HEK293 (cell line): ENCODE data around the gene ELL3.

ENCODE experiments used
- HOXC10 ChIP-seq: sonication (generic); formaldehyde crosslinking; IDR thresholded peaks from 2 replicates; pipeline ENCODE4 v1.8.1; 2023; ENCODE audit warnings: mild to moderate bottlenecking, missing genetic modification reagents
- OSR2 ChIP-seq: fragments of 450-650 bp; formaldehyde crosslinking; IDR thresholded peaks from 2 replicates; pipeline ENCODE4 v1.5.1; 2016; ENCODE audit warnings: missing biosample characterization, missing genetic modification characterization
- REPIN1 ChIP-seq: fragments of 450-650 bp; formaldehyde crosslinking; IDR thresholded peaks from 2 replicates; pipeline ENCODE4 v1.5.1; 2017; ENCODE audit warnings: missing biosample characterization, missing genetic modification characterization, low read depth
- SP7 ChIP-seq: fragments of 450-650 bp; formaldehyde crosslinking; IDR thresholded peaks from 2 replicates; pipeline ENCODE4 v1.5.1; 2016; ENCODE audit warnings: missing biosample characterization, missing genetic modification characterization
- TSHZ1 ChIP-seq: fragments of 450-650 bp; formaldehyde crosslinking; IDR thresholded peaks from 2 replicates; pipeline ENCODE4 v1.5.1; 2016; ENCODE audit warnings: missing biosample characterization, missing genetic modification characterization, borderline replicate concordance
- ZBTB10 ChIP-seq: fragments of 450-650 bp; formaldehyde crosslinking; IDR thresholded peaks from 2 replicates; pipeline ENCODE4 v1.5.1; 2016; ENCODE audit warnings: missing biosample characterization, missing genetic modification characterization
- ZBTB20 ChIP-seq: fragments of 450-650 bp; formaldehyde crosslinking; IDR thresholded peaks from 2 replicates; pipeline ENCODE4 v1.5.1; 2016; ENCODE audit warnings: missing biosample characterization, missing genetic modification characterization
- ZBTB44 ChIP-seq: fragments of 450-650 bp; IDR thresholded peaks from 2 replicates; pipeline ENCODE4 v1.5.1; 2018; ENCODE audit warnings: missing biosample characterization, mild to moderate bottlenecking, missing genetic modification characterization
- ZBTB48 ChIP-seq: fragments of 450-650 bp; formaldehyde crosslinking; IDR thresholded peaks from 2 replicates; pipeline ENCODE4 v1.5.1; 2016; ENCODE audit warnings: missing biosample characterization, missing genetic modification characterization
- ZFHX2 ChIP-seq: fragments of 450-650 bp; formaldehyde crosslinking; conservative IDR thresholded peaks from 2 replicates; pipeline ENCODE4 v1.5.1; 2016; ENCODE audit warnings: missing biosample characterization, missing genetic modification characterization
- ZNF157 ChIP-seq: fragments of 450-650 bp; formaldehyde crosslinking; IDR thresholded peaks from 2 replicates; pipeline ENCODE4 v1.5.1; 2016; ENCODE audit warnings: missing biosample characterization, missing genetic modification characterization
- ZNF169 ChIP-seq: fragments of 450-650 bp; formaldehyde crosslinking; IDR thresholded peaks from 2 replicates; pipeline ENCODE4 v1.5.1; 2016; ENCODE audit warnings: missing biosample characterization, missing genetic modification characterization
- ZNF184 ChIP-seq: fragments of 450-650 bp; IDR thresholded peaks from 2 replicates; pipeline ENCODE4 v1.5.1; 2018; ENCODE audit warnings: missing biosample characterization, mild to moderate bottlenecking, missing genetic modification characterization
- ZNF221 ChIP-seq: fragments of 450-650 bp; formaldehyde crosslinking; IDR thresholded peaks from 2 replicates; pipeline ENCODE4 v1.5.1; 2017; ENCODE audit warnings: missing biosample characterization, missing genetic modification characterization, borderline replicate concordance
- ZNF266 ChIP-seq: fragments of 450-650 bp; formaldehyde crosslinking; IDR thresholded peaks from 2 replicates; pipeline ENCODE4 v1.5.1; 2016; ENCODE audit warnings: missing biosample characterization, missing genetic modification characterization, low read depth
- ZNF280C ChIP-seq: fragments of 450-650 bp; formaldehyde crosslinking; IDR thresholded peaks from 2 replicates; pipeline ENCODE4 v1.5.1; 2016; ENCODE audit warnings: missing biosample characterization, missing genetic modification characterization
- ZNF350 ChIP-seq: fragments of 450-650 bp; formaldehyde crosslinking; IDR thresholded peaks from 2 replicates; pipeline ENCODE4 v1.5.0; 2017; ENCODE audit warnings: missing biosample characterization, mild to moderate bottlenecking, missing genetic modification characterization
- ZNF362 ChIP-seq: fragments of 450-650 bp; formaldehyde crosslinking; IDR thresholded peaks from 2 replicates; pipeline ENCODE4 v1.5.1; 2016; ENCODE audit warnings: missing biosample characterization, missing genetic modification characterization
- ZNF366 ChIP-seq: fragments of 450-650 bp; formaldehyde crosslinking; conservative IDR thresholded peaks from 2 replicates; pipeline ENCODE4 v1.5.1; 2016; ENCODE audit warnings: missing biosample characterization, missing genetic modification characterization
- ZNF423 ChIP-seq: fragments of 450-650 bp; formaldehyde crosslinking; IDR thresholded peaks from 2 replicates; pipeline ENCODE4 v1.5.1; 2016; ENCODE audit warnings: missing biosample characterization, missing genetic modification characterization
- ZNF488 ChIP-seq: fragments of 450-650 bp; formaldehyde crosslinking; IDR thresholded peaks from 2 replicates; pipeline ENCODE4 v1.5.1; 2016; ENCODE audit warnings: missing biosample characterization, missing genetic modification characterization
- ZNF530 ChIP-seq: fragments of 450-650 bp; formaldehyde crosslinking; IDR thresholded peaks from 2 replicates; pipeline ENCODE4 v1.5.1; 2016; ENCODE audit warnings: low read depth, missing biosample characterization, missing genetic modification characterization
- ZNF600 ChIP-seq: fragments of 450-650 bp; formaldehyde crosslinking; IDR thresholded peaks from 2 replicates; pipeline ENCODE4 v1.5.1; 2016; ENCODE audit warnings: missing biosample characterization, missing genetic modification characterization
- ZNF639 ChIP-seq: fragments of 450-650 bp; formaldehyde crosslinking; IDR thresholded peaks from 2 replicates; pipeline ENCODE4 v1.5.1; 2016; ENCODE audit warnings: missing biosample characterization, missing genetic modification characterization
- ZNF654 ChIP-seq: fragments of 450-650 bp; formaldehyde crosslinking; IDR thresholded peaks from 2 replicates; pipeline ENCODE4 v1.5.1; 2016; ENCODE audit warnings: low read depth, missing biosample characterization, missing genetic modification characterization
- ZNF704 ChIP-seq: fragments of 450-650 bp; formaldehyde crosslinking; IDR thresholded peaks from 2 replicates; pipeline ENCODE4 v1.5.1; 2016; ENCODE audit warnings: missing biosample characterization, missing genetic modification characterization

The ELL3 gene

GRCh38 chr15:43775411-43775965, 1.3 kb downstream of the ELL3 start (continued):
- TF ChIP-seq ZNF639 (no peak), ZNF184 (tag by site-specific recombination) (no peak), ZNF157 (no peak), ZNF530 (tag by site-specific recombination) (no peak), ZNF280C (no peak), ZNF600 (peak; percentile 54), ZNF266 (tag by site-specific recombination) (no peak), ZNF654 (tag by site-specific recombination) (peak; percentile 34), REPIN1 (tag by site-specific recombination) (no peak), ZNF488 (tag by site-specific recombination) (no peak), ZNF221 (tag by site-specific recombination) (no peak), ZBTB48 (tag by site-specific recombination) (peak; percentile 47), ZNF704 (tag by site-specific recombination) (no peak), ZBTB44 (no peak), ZNF362 (tag by site-specific recombination) (no peak), HOXC10 (CRISPR knock-in tag) (no peak), ZBTB10 (tag by site-specific recombination) (no peak), ZNF350 (tag by site-specific recombination) (no peak), ZFHX2 (tag by site-specific recombination) (no peak), SP7 (tag by site-specific recombination) (no peak; the same call in 1 of the 2 replicates), TSHZ1 (no peak), ZBTB20 (tag by site-specific recombination) (no peak), ZNF169 (tag by site-specific recombination) (no peak), OSR2 (tag by site-specific recombination) (no peak), ZNF366 (tag by site-specific recombination) (no peak), ZNF423 (0 out of 2 replicates have a peak, but pooled peaks have one; percentile 45)
